HG02852 (cell line): Measurements from ENCODE around the gene FLT4.

Source experiments
- ATAC-seq: cut with Tn5 transposase; IDR thresholded peaks from one replicate; pipeline ENCODE4 v1.9.1; 2021; ENCODE audit warnings: mild to moderate bottlenecking, moderate library complexity; ENCODE audit not compliant: unreplicated experiment

FLT4 gene

GRCh38 chr5:180643191-180643851 is 6.1 kb downstream of the FLT4 start:
- no peak for ATAC-seq

GRCh38 chr5:180642779-180643178 is 6.6 kb downstream of the FLT4 start:
- no peak for ATAC-seq

- no peak for ATAC-seq
Observed at GRCh38 chr5:180642181-180642775, 7.1 kb downstream of the FLT4 start.

- no peak for ATAC-seq
Observed at GRCh38 chr5:180641566-180641900, 7.9 kb downstream of the FLT4 start.

GRCh38 chr5:180640861-180641565 is 8.4 kb downstream of the FLT4 start:
- no peak for ATAC-seq

- ATAC-seq: no peak
Observed at GRCh38 chr5:180640611-180640860, 8.9 kb downstream of the FLT4 start.

- ATAC-seq: no peak
Observed at GRCh38 chr5:180639741-180640610, 9.4 kb downstream of the FLT4 start.

- no peak for ATAC-seq
Observed at GRCh38 chr5:180639287-180639686, 10.1 kb downstream of the FLT4 start.

- ATAC-seq: no peak
Observed at GRCh38 chr5:180637962-180638680, 11.3 kb downstream of the FLT4 start.

GRCh38 chr5:180636403-180637075 is 12.9 kb downstream of the FLT4 start:
- ATAC-seq: no peak

- ATAC-seq: no peak
Observed at GRCh38 chr5:180636016-180636402, 13.4 kb downstream of the FLT4 start.

- no peak for ATAC-seq
Observed at GRCh38 chr5:180633283-180634177, 15.9 kb downstream of the FLT4 start.

GRCh38 chr5:180632768-180633167 is 16.6 kb downstream of the FLT4 start:
- ATAC-seq: no peak

GRCh38 chr5:180631549-180632383 is 17.6 kb downstream of the FLT4 start:
- ATAC-seq: no peak

- ATAC-seq: no peak
Observed at GRCh38 chr5:180630426-180630825, 19.0 kb downstream of the FLT4 start.

GRCh38 chr5:180629831-180630382 is 19.5 kb downstream of the FLT4 start:
- ATAC-seq: no peak

- no peak for ATAC-seq
Observed at GRCh38 chr5:180628827-180629750, 20.3 kb downstream of the FLT4 start.
